SH-SY5Y (cell line): ENCODE data around the gene TBX21.

Experiments used
- GATA2 ChIP-seq: IDR thresholded peaks from 2 replicates; pipeline ENCODE4 v1.6.1; 2011; ENCODE audit warnings: mild to moderate bottlenecking, low read depth, low read length
- GATA3 ChIP-seq: IDR thresholded peaks from 2 replicates; pipeline ENCODE4 v1.6.1; 2011; ENCODE audit warnings: low read depth, mild to moderate bottlenecking, low read length, moderate library complexity

GRCh38 chr17:47720754-47721533 lies 12.1 kb upstream of the TBX21 start:
- no peak for TF ChIP-seq GATA2
- no peak for TF ChIP-seq GATA3
